AG04450 (cell line): Measurements from ENCODE around the gene EGR2. TPM values are rescaled to one million over a fixed set of nuclear protein-coding genes. Genes with fewer than 3 reads are reported as not detected.

Source experiments
- CTCF ChIA-PET: fragments of 300-600, 350-600 bp; formaldehyde crosslinking; extraction: SDS; loops from one replicate; lab custom pipeline; 2022; ENCODE audit warnings: antibody characterized with exemption, inconsistent platforms; lab: Charles Lee
- POLR2A ChIA-PET: fragments of 350-600 bp; formaldehyde crosslinking; extraction: SDS; loops from one replicate; lab custom pipeline; 2021; ENCODE audit warnings: antibody characterized with exemption, inconsistent platforms; lab: Yijun Ruan, JAX
- DNase-seq: peaks from one replicate; pipeline ENCODE4 v3.0.0-alpha.2; 2011; ENCODE audit warnings: low read depth, low spot score
- H3K27ac ChIP-seq: one replicate; pipeline ENCODE4 v1.5.1; 2012; ENCODE audit warnings: low read depth, low read length, control low read depth
- H3K27me3 ChIP-seq: one replicate; pipeline ENCODE4 v1.6.0; 2012; ENCODE audit warnings: low read length; ENCODE audit not compliant: control insufficient read depth, insufficient read depth
- H3K4me3 ChIP-seq: 2 replicates; pipeline ENCODE4 v1.5.1; 2011; ENCODE audit warnings: mild to moderate bottlenecking, low read depth, low read length, control low read depth
- H3K9me3 ChIP-seq: 2 replicates; pipeline ENCODE4 v1.5.1; 2012; ENCODE audit warnings: low read length; ENCODE audit not compliant: control insufficient read depth, insufficient read depth
- CTCF ChIP-seq: IDR thresholded peaks from 2 replicates; pipeline ENCODE4 v1.5.1; 2011; ENCODE audit warnings: low read depth, low read length, control low read depth, inconsistent platforms
- polyA plus RNA-seq: library from polyadenylated mRNA; depleted of rRNA; stranded (reverse); fragments of >200 nt; gene quantifications from 2 replicates; pipeline ENCODE4 v1.2.3, GENCODE V29; 2011

Gene EGR2
- polyA plus RNA-seq, 1 experiment: 0.61 TPM

- no peak for DNase-seq
- Histone ChIP-seq H3K27ac (no peak overlapping the region), H3K4me3 (no peak overlapping the region), H3K9me3 (no peaks in the 10 kb centered on the region; the same call in 1 of the 2 replicates), H3K27me3 (peaks cover 8% of the 10 kb centered on the region)
- CTCF ChIA-PET: interaction anchor here (0.8 to 4.8 kb wide), 5 partner anchors 16 to 208 kb away, joined by 3 to 23 read pairs (median 5); no protein-coding TSS in a partner anchor
- TF ChIP-seq CTCF: no peak
- POLR2A ChIA-PET: no interaction called here
Observed at GRCh38 chr10:62801871-62802270, 14.3 kb downstream of the EGR2 start.

GRCh38 chr10:62796896-62797295 is 19.3 kb downstream of the EGR2 start:
- DNase-seq: no peak
- peaks cover 10% of the 10 kb centered on the region for H3K27me3 ChIP-seq
- H3K9me3 ChIP-seq: no peaks in the 10 kb centered on the region
- H3K4me3 ChIP-seq: no peak overlapping the region
- CTCF ChIA-PET: no interaction called here
- no peak for TF ChIP-seq CTCF
- no peak overlapping the region for H3K27ac ChIP-seq
- POLR2A ChIA-PET: no interaction called here

- peaks cover 10% of the 10 kb centered on the region for H3K27me3 ChIP-seq
- CTCF ChIA-PET: interaction anchor here (0.6 to 1.0 kb wide), 2 partner anchors 22 to 925 kb away, joined by 3 to 4 read pairs; no protein-coding TSS in a partner anchor
- no peaks in the 10 kb centered on the region for H3K9me3 ChIP-seq
- DNase-seq: no peak
- H3K27ac ChIP-seq: no peak overlapping the region
- H3K4me3 ChIP-seq: no peak overlapping the region
- TF ChIP-seq CTCF: no peak
- POLR2A ChIA-PET: no interaction called here
Observed at GRCh38 chr10:62795762-62796161, 20.4 kb downstream of the EGR2 start.

GRCh38 chr10:62795100-62795499 is 21.1 kb downstream of the EGR2 start:
- TF ChIP-seq CTCF: no peak
- ChIA-PET POLR2A (no interaction called here), CTCF (interaction anchor here (1.0 kb wide), 1 partner anchor 926 kb away, joined by 3 read pairs; no protein-coding TSS in a partner anchor)
- Histone ChIP-seq H3K27ac (no peak overlapping the region), H3K27me3 (peaks cover 12% of the 10 kb centered on the region), H3K4me3 (no peak overlapping the region), H3K9me3 (no peaks in the 10 kb centered on the region)
- DNase-seq: no peak

- ChIA-PET CTCF (no interaction called here), POLR2A (interaction anchor here (0.6 kb wide), 1 partner anchor 125 kb away, joined by 3 read pairs; no protein-coding TSS in a partner anchor)
- no peak for TF ChIP-seq CTCF
- Histone ChIP-seq H3K9me3 (no peaks in the 10 kb centered on the region), H3K27ac (no peak overlapping the region), H3K4me3 (no peak overlapping the region), H3K27me3 (peaks cover 12% of the 10 kb centered on the region)
- DNase-seq: no peak
Observed at GRCh38 chr10:62794306-62794705, 21.9 kb downstream of the EGR2 start.
